GM23338 (cell line): ENCODE data around the gene LCOR. TPM values are rescaled to one million over a fixed set of nuclear protein-coding genes. Genes with fewer than 3 reads are reported as not detected.

Experiments
- ATAC-seq: fragments of 200-7000 bp; cut with Tn5 transposase; 3 replicates; pipeline ENCODE4 v1.9.1; 2020
- DNase-seq: peaks from one replicate; pipeline ENCODE4 v3.0.0-alpha.2; 2015; ENCODE audit warnings: low spot score
- H2AFZ ChIP-seq: fragments of 200-600 bp; sonication (generic); 2 replicates; pipeline ENCODE4 v1.8.0; 2016; ENCODE audit warnings: antibody characterized with exemption, mild to moderate bottlenecking, moderate library complexity
- H3F3A ChIP-seq: fragments of 200-600 bp; sonication (generic); replicated peaks from 2 replicates; pipeline ENCODE4 v1.8.0; 2017; ENCODE audit warnings: antibody characterized with exemption, mixed run types, low read depth
- H3K27ac ChIP-seq: fragments of 200-600 bp; sonication (generic); 2 replicates; pipeline ENCODE4 v1.6.1; 2016; ENCODE audit warnings: low read depth
- H3K27me3 ChIP-seq: fragments of 200-600 bp; sonication (generic); 2 replicates; pipeline ENCODE4 v1.8.0; 2016; ENCODE audit warnings: mild to moderate bottlenecking, mixed run types, moderate library complexity; ENCODE audit not compliant: insufficient read depth
- H3K36me3 ChIP-seq: fragments of 200-600 bp; sonication (generic); 2 replicates; pipeline ENCODE4 v1.8.0; 2016; ENCODE audit warnings: mild to moderate bottlenecking; ENCODE audit not compliant: insufficient read depth
- H3K4me1 ChIP-seq: fragments of 200-600 bp; sonication (generic); 2 replicates; pipeline ENCODE4 v1.8.0; 2016; ENCODE audit warnings: mild to moderate bottlenecking, moderate library complexity; ENCODE audit not compliant: insufficient read depth
- H3K4me2 ChIP-seq: fragments of 200-600 bp; sonication (generic); 2 replicates; pipeline ENCODE4 v1.7.1; 2017; ENCODE audit warnings: mixed run types
- H3K4me3 ChIP-seq: fragments of 200-600 bp; sonication (generic); 2 replicates; pipeline ENCODE4 v1.6.1; 2016; ENCODE audit warnings: mixed run types
- H3K79me2 ChIP-seq: fragments of 200-600 bp; sonication (generic); replicated peaks from 2 replicates; pipeline ENCODE4 v1.8.0; 2017; ENCODE audit warnings: mild to moderate bottlenecking; ENCODE audit not compliant: insufficient read depth
- H3K9me2 ChIP-seq: fragments of 200-600 bp; sonication (generic); 2 replicates; pipeline ENCODE4 v1.8.0; 2017; ENCODE audit not compliant: insufficient read depth
- H4K20me1 ChIP-seq: fragments of 200-600 bp; sonication (generic); replicated peaks from 2 replicates; pipeline ENCODE4 v1.8.0; 2017; ENCODE audit warnings: mild to moderate bottlenecking; ENCODE audit not compliant: insufficient read depth
- H3K27ac Mint-ChIP-seq: 2 replicates; pipeline ENCODE4 v1.8.0; 2020; ENCODE audit warnings: inconsistent platforms, mild to moderate bottlenecking, moderate library complexity, mixed read lengths
- H3K27me3 Mint-ChIP-seq: 3 replicates; pipeline ENCODE4 v1.8.0; 2022; ENCODE audit warnings: low read depth, mild to moderate bottlenecking, moderate library complexity, mixed read lengths, inconsistent platforms; ENCODE audit not compliant: insufficient read depth, poor library complexity
- H3K36me3 Mint-ChIP-seq: 3 replicates; pipeline ENCODE4 v1.8.0; 2021; ENCODE audit warnings: low read depth, mild to moderate bottlenecking, inconsistent platforms, moderate library complexity, mixed read lengths
- H3K4me1 Mint-ChIP-seq: 3 replicates; pipeline ENCODE4 v1.8.0; 2020; ENCODE audit warnings: mild to moderate bottlenecking, inconsistent platforms, mixed read lengths
- H3K4me3 Mint-ChIP-seq: 3 replicates; pipeline ENCODE4 v1.8.0; 2021; ENCODE audit warnings: moderate library complexity, mild to moderate bottlenecking, inconsistent platforms, mixed read lengths
- H3K9me3 Mint-ChIP-seq: 3 replicates; pipeline ENCODE4 v1.8.0; 2020; ENCODE audit warnings: moderate library complexity, mild to moderate bottlenecking, inconsistent platforms, mixed read lengths
- EZH2phosphoT487 ChIP-seq: fragments of 200-600 bp; sonication (generic); IDR thresholded peaks from one replicate; pipeline ENCODE4 v1.8.1; 2018; ENCODE audit warnings: antibody characterized with exemption; ENCODE audit not compliant: unreplicated experiment
- NANOG ChIP-seq: IDR thresholded peaks from 2 replicates; pipeline ENCODE4 v1.6.1; 2016; ENCODE audit warnings: antibody characterized with exemption, borderline replicate concordance
- STAT1 ChIP-seq: IDR thresholded peaks from one replicate; pipeline ENCODE4 v1.6.1; 2016; ENCODE audit warnings: antibody characterized with exemption; ENCODE audit not compliant: unreplicated experiment
- ZNF114 ChIP-seq: fragments of 250-450 bp; sonication (Bioruptor Pico); IDR thresholded peaks from 2 replicates; pipeline ENCODE4 v1.5.0; 2020; ENCODE audit warnings: mild to moderate bottlenecking, moderate library complexity
- ZNF331 ChIP-seq: fragments of 250-450 bp; sonication (Bioruptor Pico); IDR thresholded peaks from 2 replicates; pipeline ENCODE4 v1.5.0; 2020; ENCODE audit warnings: low read depth, mild to moderate bottlenecking, moderate library complexity
- polyA plus RNA-seq: library from polyadenylated mRNA; unstranded; fragments of >200 nt; fragmentation: Nextera tagmentation; extraction: Ambion mirVana; gene quantifications from 2 replicates; pipeline ENCODE4 v1.2.1, GENCODE V29; 2016
- total RNA-seq: library from RNA; depleted of rRNA; stranded (reverse); fragments of >200 nt; shearing (Covaris generic); gene quantifications from 2 replicates; pipeline ENCODE4 v1.2.3, GENCODE V29; 2014
- TF ChIP-seq, protein P1 (sequence below): fragments of 250-450 bp; sonication (Bioruptor Pico); IDR thresholded peaks from 2 replicates; pipeline ENCODE4 v1.5.0; 2020; ENCODE audit warnings: mild to moderate bottlenecking, moderate library complexity
- TF ChIP-seq, protein P2 (sequence below), 2 experiments: fragments of 200-600 bp in 1 of 2; sonication (generic) in 1 of 2; conservative IDR thresholded peaks; 2 replicates each; pipeline versions ENCODE4 v1.5.1 to v1.6.1; 2016 to 2017; ENCODE audit warnings: antibody characterized with exemption in 2 of 2, low read depth in 2 of 2, mild to moderate bottlenecking in 2 of 2, moderate library complexity in 1 of 2
- TF ChIP-seq, protein P3 (sequence below): IDR thresholded peaks from one replicate; pipeline ENCODE4 v1.6.1; 2018; ENCODE audit warnings: antibody characterized with exemption; ENCODE audit not compliant: unreplicated experiment

The LCOR gene
- total and polyA plus RNA-seq, 2 experiments from 2014 or later = 6.9 to 14.9 TPM

DNA sequence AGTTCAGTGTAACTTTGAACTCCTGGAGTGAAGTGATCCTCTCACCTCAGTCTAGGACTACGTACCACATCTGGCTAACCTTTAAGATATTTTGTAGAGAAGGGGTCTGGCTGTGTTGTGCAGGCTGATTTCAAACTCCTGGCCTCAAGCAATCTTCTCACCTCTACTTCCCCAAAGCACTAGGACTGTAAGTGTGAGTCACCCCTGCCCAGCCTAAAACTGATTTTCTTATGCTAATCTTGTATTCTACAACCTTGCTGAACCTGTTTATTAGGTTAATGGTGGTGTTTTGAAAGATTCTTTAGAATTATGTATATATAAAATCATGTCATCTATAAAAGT, 58.0 kb downstream of the LCOR start (continued):
- TF ChIP-seq, protein P1, sequence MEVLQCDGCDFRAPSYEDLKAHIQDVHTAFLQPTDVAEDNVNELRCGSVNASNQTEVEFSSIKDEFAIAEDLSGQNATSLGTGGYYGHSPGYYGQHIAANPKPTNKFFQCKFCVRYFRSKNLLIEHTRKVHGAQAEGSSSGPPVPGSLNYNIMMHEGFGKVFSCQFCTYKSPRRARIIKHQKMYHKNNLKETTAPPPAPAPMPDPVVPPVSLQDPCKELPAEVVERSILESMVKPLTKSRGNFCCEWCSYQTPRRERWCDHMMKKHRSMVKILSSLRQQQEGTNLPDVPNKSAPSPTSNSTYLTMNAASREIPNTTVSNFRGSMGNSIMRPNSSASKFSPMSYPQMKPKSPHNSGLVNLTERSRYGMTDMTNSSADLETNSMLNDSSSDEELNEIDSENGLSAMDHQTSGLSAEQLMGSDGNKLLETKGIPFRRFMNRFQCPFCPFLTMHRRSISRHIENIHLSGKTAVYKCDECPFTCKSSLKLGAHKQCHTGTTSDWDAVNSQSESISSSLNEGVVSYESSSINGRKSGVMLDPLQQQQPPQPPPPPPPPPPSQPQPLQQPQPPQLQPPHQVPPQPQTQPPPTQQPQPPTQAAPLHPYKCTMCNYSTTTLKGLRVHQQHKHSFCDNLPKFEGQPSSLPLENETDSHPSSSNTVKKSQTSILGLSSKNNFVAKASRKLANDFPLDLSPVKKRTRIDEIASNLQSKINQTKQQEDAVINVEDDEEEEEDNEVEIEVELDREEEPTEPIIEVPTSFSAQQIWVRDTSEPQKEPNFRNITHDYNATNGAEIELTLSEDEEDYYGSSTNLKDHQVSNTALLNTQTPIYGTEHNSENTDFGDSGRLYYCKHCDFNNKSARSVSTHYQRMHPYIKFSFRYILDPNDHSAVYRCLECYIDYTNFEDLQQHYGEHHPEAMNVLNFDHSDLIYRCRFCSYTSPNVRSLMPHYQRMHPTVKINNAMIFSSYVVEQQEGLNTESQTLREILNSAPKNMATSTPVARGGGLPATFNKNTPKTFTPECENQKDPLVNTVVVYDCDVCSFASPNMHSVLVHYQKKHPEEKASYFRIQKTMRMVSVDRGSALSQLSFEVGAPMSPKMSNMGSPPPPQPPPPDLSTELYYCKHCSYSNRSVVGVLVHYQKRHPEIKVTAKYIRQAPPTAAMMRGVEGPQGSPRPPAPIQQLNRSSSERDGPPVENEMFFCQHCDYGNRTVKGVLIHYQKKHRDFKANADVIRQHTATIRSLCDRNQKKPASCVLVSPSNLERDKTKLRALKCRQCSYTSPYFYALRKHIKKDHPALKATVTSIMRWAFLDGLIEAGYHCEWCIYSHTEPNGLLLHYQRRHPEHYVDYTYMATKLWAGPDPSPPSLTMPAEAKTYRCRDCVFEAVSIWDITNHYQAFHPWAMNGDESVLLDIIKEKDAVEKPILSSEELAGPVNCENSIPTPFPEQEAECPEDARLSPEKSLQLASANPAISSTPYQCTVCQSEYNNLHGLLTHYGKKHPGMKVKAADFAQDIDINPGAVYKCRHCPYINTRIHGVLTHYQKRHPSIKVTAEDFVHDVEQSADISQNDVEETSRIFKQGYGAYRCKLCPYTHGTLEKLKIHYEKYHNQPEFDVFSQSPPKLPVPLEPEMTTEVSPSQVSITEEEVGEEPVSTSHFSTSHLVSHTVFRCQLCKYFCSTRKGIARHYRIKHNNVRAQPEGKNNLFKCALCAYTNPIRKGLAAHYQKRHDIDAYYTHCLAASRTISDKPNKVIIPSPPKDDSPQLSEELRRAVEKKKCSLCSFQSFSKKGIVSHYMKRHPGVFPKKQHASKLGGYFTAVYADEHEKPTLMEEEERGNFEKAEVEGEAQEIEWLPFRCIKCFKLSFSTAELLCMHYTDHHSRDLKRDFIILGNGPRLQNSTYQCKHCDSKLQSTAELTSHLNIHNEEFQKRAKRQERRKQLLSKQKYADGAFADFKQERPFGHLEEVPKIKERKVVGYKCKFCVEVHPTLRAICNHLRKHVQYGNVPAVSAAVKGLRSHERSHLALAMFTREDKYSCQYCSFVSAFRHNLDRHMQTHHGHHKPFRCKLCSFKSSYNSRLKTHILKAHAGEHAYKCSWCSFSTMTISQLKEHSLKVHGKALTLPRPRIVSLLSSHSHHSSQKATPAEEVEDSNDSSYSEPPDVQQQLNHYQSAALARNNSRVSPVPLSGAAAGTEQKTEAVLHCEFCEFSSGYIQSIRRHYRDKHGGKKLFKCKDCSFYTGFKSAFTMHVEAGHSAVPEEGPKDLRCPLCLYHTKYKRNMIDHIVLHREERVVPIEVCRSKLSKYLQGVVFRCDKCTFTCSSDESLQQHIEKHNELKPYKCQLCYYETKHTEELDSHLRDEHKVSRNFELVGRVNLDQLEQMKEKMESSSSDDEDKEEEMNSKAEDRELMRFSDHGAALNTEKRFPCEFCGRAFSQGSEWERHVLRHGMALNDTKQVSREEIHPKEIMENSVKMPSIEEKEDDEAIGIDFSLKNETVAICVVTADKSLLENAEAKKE (CRISPR knock-in tag) = no peak
- no peak for TF ChIP-seq EZH2phosphoT487
- no peak for TF ChIP-seq ZNF331 (CRISPR knock-in tag)

DNA sequence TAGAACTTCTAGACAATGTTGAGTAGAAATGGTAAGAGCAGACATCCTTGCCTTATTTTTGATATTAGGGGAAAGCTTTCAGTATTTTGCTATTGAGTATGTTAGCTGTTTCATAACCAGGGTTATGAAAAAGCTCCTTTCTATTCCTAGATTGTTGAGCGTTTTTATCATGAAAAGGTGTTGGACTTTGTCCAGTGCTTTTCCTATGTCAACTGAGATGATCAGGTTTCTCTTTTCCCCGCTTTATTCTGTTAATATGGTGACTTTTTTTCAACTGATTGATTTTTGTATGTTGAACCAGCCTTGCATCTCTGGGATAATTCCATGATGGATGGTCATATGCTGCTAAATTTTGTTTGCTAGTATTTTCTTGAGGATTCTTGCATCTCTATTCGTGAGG, 58.5 kb downstream of the LCOR start:
- no peak overlapping the region for H3K27ac Mint-ChIP-seq
- Histone ChIP-seq H3K27ac (no peak overlapping the region), H3K4me2 (peak overlapping the region; percentile 36), H3K4me3 (no peak overlapping the region), H3K9me2 (no peaks in the 10 kb centered on the region), H3F3A (no peaks in the 10 kb centered on the region), H3K4me1 (peaks cover 15% of the 10 kb centered on the region), H3K79me2 (peaks cover 81% of the 10 kb centered on the region), H3K36me3 (no peaks in the 10 kb centered on the region), H4K20me1 (peaks cover 5% of the 10 kb centered on the region; the same call in 1 of the 2 replicates), H2AFZ (no peak overlapping the region), H3K27me3 (no peaks in the 10 kb centered on the region)
- peaks cover 4% of the 10 kb centered on the region for H3K9me3 Mint-ChIP-seq
- H3K4me1 Mint-ChIP-seq = peaks cover 12% of the 10 kb centered on the region
- DNase-seq (no peak), ATAC-seq (no peak)
- H3K27me3 Mint-ChIP-seq = peaks cover 5% of the 10 kb centered on the region
- H3K4me3 Mint-ChIP-seq = no peak overlapping the region
- H3K36me3 Mint-ChIP-seq = peaks cover 34% of the 10 kb centered on the region
- TF ChIP-seq ZNF114 (CRISPR knock-in tag) = no peak
- no peak for TF ChIP-seq ZNF331 (CRISPR knock-in tag)
- no peak for TF ChIP-seq NANOG
- TF ChIP-seq STAT1 = no peak
- no peak for TF ChIP-seq EZH2phosphoT487
- TF ChIP-seq, protein P2, sequence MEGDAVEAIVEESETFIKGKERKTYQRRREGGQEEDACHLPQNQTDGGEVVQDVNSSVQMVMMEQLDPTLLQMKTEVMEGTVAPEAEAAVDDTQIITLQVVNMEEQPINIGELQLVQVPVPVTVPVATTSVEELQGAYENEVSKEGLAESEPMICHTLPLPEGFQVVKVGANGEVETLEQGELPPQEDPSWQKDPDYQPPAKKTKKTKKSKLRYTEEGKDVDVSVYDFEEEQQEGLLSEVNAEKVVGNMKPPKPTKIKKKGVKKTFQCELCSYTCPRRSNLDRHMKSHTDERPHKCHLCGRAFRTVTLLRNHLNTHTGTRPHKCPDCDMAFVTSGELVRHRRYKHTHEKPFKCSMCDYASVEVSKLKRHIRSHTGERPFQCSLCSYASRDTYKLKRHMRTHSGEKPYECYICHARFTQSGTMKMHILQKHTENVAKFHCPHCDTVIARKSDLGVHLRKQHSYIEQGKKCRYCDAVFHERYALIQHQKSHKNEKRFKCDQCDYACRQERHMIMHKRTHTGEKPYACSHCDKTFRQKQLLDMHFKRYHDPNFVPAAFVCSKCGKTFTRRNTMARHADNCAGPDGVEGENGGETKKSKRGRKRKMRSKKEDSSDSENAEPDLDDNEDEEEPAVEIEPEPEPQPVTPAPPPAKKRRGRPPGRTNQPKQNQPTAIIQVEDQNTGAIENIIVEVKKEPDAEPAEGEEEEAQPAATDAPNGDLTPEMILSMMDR (conservative IDR thresholded peaks at IDR 0.05; ENCODE audit: low read depth in 2 of 2) = no peak
- TF ChIP-seq, protein P3, sequence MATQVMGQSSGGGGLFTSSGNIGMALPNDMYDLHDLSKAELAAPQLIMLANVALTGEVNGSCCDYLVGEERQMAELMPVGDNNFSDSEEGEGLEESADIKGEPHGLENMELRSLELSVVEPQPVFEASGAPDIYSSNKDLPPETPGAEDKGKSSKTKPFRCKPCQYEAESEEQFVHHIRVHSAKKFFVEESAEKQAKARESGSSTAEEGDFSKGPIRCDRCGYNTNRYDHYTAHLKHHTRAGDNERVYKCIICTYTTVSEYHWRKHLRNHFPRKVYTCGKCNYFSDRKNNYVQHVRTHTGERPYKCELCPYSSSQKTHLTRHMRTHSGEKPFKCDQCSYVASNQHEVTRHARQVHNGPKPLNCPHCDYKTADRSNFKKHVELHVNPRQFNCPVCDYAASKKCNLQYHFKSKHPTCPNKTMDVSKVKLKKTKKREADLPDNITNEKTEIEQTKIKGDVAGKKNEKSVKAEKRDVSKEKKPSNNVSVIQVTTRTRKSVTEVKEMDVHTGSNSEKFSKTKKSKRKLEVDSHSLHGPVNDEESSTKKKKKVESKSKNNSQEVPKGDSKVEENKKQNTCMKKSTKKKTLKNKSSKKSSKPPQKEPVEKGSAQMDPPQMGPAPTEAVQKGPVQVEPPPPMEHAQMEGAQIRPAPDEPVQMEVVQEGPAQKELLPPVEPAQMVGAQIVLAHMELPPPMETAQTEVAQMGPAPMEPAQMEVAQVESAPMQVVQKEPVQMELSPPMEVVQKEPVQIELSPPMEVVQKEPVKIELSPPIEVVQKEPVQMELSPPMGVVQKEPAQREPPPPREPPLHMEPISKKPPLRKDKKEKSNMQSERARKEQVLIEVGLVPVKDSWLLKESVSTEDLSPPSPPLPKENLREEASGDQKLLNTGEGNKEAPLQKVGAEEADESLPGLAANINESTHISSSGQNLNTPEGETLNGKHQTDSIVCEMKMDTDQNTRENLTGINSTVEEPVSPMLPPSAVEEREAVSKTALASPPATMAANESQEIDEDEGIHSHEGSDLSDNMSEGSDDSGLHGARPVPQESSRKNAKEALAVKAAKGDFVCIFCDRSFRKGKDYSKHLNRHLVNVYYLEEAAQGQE = no peak
